SK-N-SH (cell line): ENCODE measurements around the gene C11orf98. TPM values are rescaled to one million over a fixed set of nuclear protein-coding genes. Genes with fewer than 3 reads are reported as not detected.

ENCODE experiments used
- CTCF ChIA-PET: fragments of 300-600, 350-600 bp; formaldehyde crosslinking; extraction: SDS; loops from one replicate; lab custom pipeline; 2021; lab: Yijun Ruan, JAX
- POLR2A ChIA-PET: fragments of 350-600 bp; sonication (Branson Sonifier 250); formaldehyde crosslinking; extraction: SDS; loops from one replicate; lab custom pipeline; 2020; ENCODE audit warnings: antibody characterized with exemption, inconsistent platforms; lab: Yijun Ruan, JAX
- DNase-seq: peaks from one replicate; pipeline ENCODE4 v3.0.0; 2012
- H2AFZ ChIP-seq: fragments of 200-600 bp; sonication (generic); 2 replicates; pipeline ENCODE4 v1.8.1; 2016; ENCODE audit warnings: antibody characterized with exemption, mild to moderate bottlenecking, low read depth
- H3F3A ChIP-seq: fragments of 200-600 bp; sonication (generic); replicated peaks from 2 replicates; pipeline ENCODE3; 2016; ENCODE audit warnings: antibody characterized with exemption, mild to moderate bottlenecking; ENCODE audit not compliant: insufficient read depth
- H3K27ac ChIP-seq, 2 experiments: fragments of 200-500 bp in 1 of 2; fragments of 200-600 bp in 1 of 2; sonication (Bioruptor generic) in 1 of 2; sonication (generic), shearing (Covaris generic) in 1 of 2; 2 replicates each; pipeline versions ENCODE4 v1.5.1 to v1.6.1; 2014 to 2016; ENCODE audit warnings: low read depth in 2 of 2, inconsistent platforms in 1 of 2, low read length in 1 of 2, mild to moderate bottlenecking in 1 of 2, mixed read lengths in 1 of 2
- H3K27me3 ChIP-seq: fragments of 200-600 bp; sonication (generic), shearing (Covaris generic); 2 replicates; pipeline ENCODE4 v1.6.1; 2016; ENCODE audit warnings: mixed run types; ENCODE audit not compliant: insufficient read depth
- H3K36me3 ChIP-seq, 2 experiments: fragments of 200-500 bp in 1 of 2; fragments of 200-600 bp in 1 of 2; sonication (Bioruptor generic) in 1 of 2; sonication (generic) in 1 of 2; replicated peaks in 1 of 2; 2 replicates each; pipeline versions ENCODE3 to v1.5.1; 2014 to 2016; ENCODE audit warnings: low read length in 1 of 2, mild to moderate bottlenecking in 1 of 2; ENCODE audit not compliant: insufficient read depth in 2 of 2, control insufficient read depth in 1 of 2
- H3K4me1 ChIP-seq, 2 experiments: fragments of 200-500 bp in 1 of 2; fragments of 200-600 bp in 1 of 2; sonication (Bioruptor generic) in 1 of 2; sonication (generic), shearing (Covaris generic) in 1 of 2; 2 replicates each; pipeline versions ENCODE4 v1.5.1 to v1.6.1; 2014 to 2016; ENCODE audit warnings: low read depth in 1 of 2, low read length in 1 of 2, mixed run types in 1 of 2; ENCODE audit not compliant: insufficient read depth in 2 of 2, control insufficient read depth in 1 of 2
- H3K4me2 ChIP-seq: fragments of 200-600 bp; sonication (generic), shearing (Covaris generic); 2 replicates; pipeline ENCODE4 v1.6.1; 2017; ENCODE audit warnings: mixed run types
- H3K4me3 ChIP-seq, 2 experiments: fragments of 200-500 bp in 1 of 2; fragments of 200-600 bp in 1 of 2; sonication (Bioruptor generic) in 1 of 2; sonication (generic), shearing (Covaris generic) in 1 of 2; 2 replicates each; pipeline versions ENCODE4 v1.5.1 to v1.8.1; 2014 to 2016; ENCODE audit warnings: low read depth in 2 of 2, inconsistent platforms in 1 of 2, low read length in 1 of 2, mild to moderate bottlenecking in 1 of 2, mixed read lengths in 1 of 2, moderate library complexity in 1 of 2
- H3K79me2 ChIP-seq: fragments of 200-600 bp; sonication (generic); 2 replicates; pipeline ENCODE4 v1.8.1; 2017; ENCODE audit warnings: mild to moderate bottlenecking; ENCODE audit not compliant: insufficient read depth
- H3K9ac ChIP-seq: fragments of 200-600 bp; sonication (generic); 2 replicates; pipeline ENCODE4 v1.6.1; 2017; ENCODE audit warnings: mixed run types
- H3K9me2 ChIP-seq: fragments of 200-600 bp; sonication (generic); 2 replicates; pipeline ENCODE4 v1.6.1; 2017; ENCODE audit warnings: mixed run types
- H3K9me3 ChIP-seq: fragments of 200-600 bp; sonication (generic); 2 replicates; pipeline ENCODE4 v1.6.1; 2017; ENCODE audit warnings: mixed run types, mild to moderate bottlenecking, moderate library complexity
- H4K20me1 ChIP-seq: fragments of 200-600 bp; sonication (generic); 2 replicates; pipeline ENCODE4 v1.6.1; 2017; ENCODE audit warnings: mild to moderate bottlenecking, mixed run types; ENCODE audit not compliant: insufficient read depth
- FOXJ3 ChIP-seq: sonication (generic); formaldehyde crosslinking; IDR thresholded peaks from 2 replicates; pipeline ENCODE4 v1.5.1; 2020; ENCODE audit warnings: mild to moderate bottlenecking, missing genetic modification reagents
- FOXM1 ChIP-seq: IDR thresholded peaks from 2 replicates; pipeline ENCODE4 v1.4.0; 2012; ENCODE audit warnings: low read depth, mild to moderate bottlenecking
- GABPA ChIP-seq: IDR thresholded peaks from 2 replicates; pipeline ENCODE4 v1.4.0; 2012; ENCODE audit warnings: low read depth, mild to moderate bottlenecking
- IRF3 ChIP-seq: fragments of 150-350 bp; IDR thresholded peaks from 2 replicates; pipeline ENCODE4 v1.6.1; 2016; ENCODE audit warnings: mild to moderate bottlenecking, low read depth, low read length
- MEF2A ChIP-seq: IDR thresholded peaks from 2 replicates; pipeline ENCODE4 v1.4.0; 2012; ENCODE audit warnings: low read depth, borderline replicate concordance
- NFIC ChIP-seq: IDR thresholded peaks from 2 replicates; pipeline ENCODE4 v1.4.0; 2012; ENCODE audit warnings: borderline replicate concordance
- NRF1 ChIP-seq: IDR thresholded peaks from 2 replicates; pipeline ENCODE4 v1.6.1; 2012; ENCODE audit warnings: low read depth, mild to moderate bottlenecking, low read length
- RAD21 ChIP-seq: IDR thresholded peaks from 2 replicates; pipeline ENCODE4 v1.6.1; 2012; ENCODE audit warnings: mild to moderate bottlenecking, low read length
- REST ChIP-seq: IDR thresholded peaks from 2 replicates; pipeline ENCODE4 v1.6.1; 2012; ENCODE audit warnings: mild to moderate bottlenecking, low read depth, low read length, moderate library complexity
- RFX5 ChIP-seq: IDR thresholded peaks from 2 replicates; pipeline ENCODE4 v1.6.1; 2012; ENCODE audit warnings: mild to moderate bottlenecking, improper control_type of control experiment, low read length
- RXRA ChIP-seq: IDR thresholded peaks from 2 replicates; pipeline ENCODE4 v1.4.0; 2012; ENCODE audit warnings: low read depth, mild to moderate bottlenecking, borderline replicate concordance
- SIN3A ChIP-seq: IDR thresholded peaks from 2 replicates; pipeline ENCODE4 v1.6.1; 2012; ENCODE audit warnings: low read depth, mild to moderate bottlenecking, low read length, moderate library complexity, borderline replicate concordance
- SMC3 ChIP-seq: IDR thresholded peaks from 2 replicates; pipeline ENCODE4 v1.6.1; 2012; ENCODE audit warnings: low read depth, low read length, improper control_type of control experiment
- TAF1 ChIP-seq: IDR thresholded peaks from 2 replicates; pipeline ENCODE4 v1.6.1; 2012; ENCODE audit warnings: low read depth, mild to moderate bottlenecking, low read length, moderate library complexity, borderline replicate concordance
- USF1 ChIP-seq: IDR thresholded peaks from 2 replicates; pipeline ENCODE4 v1.4.0; 2012; ENCODE audit warnings: low read depth, borderline replicate concordance
- USF2 ChIP-seq: fragments of 150-350 bp; IDR thresholded peaks from 2 replicates; pipeline ENCODE4 v1.6.1; 2017; ENCODE audit warnings: antibody characterized with exemption, low read length, low read depth, borderline replicate concordance
- ZBTB33 ChIP-seq: IDR thresholded peaks from 2 replicates; pipeline ENCODE4 v1.4.0; 2012; ENCODE audit warnings: low read depth, borderline replicate concordance
- WGBS: methylation state at CpG from one replicate; pipeline ENCODE4 v1.1.6; 2017; ENCODE audit warnings: low lambda C conversion rate; 5-methylcytosine and 5-hydroxymethylcytosine counted together
- polyA plus RNA-seq, 3 experiments: library from polyadenylated mRNA; depleted of rRNA; stranded (reverse); fragments of >200 nt; gene quantifications; 2 replicates each; pipeline ENCODE4 v1.2.3, GENCODE V29; 2012

The C11orf98 gene
- polyA plus RNA-seq, 1 of the 3 experiments (the other 2 are of a cell fraction), result 126 TPM

GRCh38 chr11:62682518-62682917, 17.5 kb upstream of the C11orf98 start:
- no peak overlapping the region for H3K4me3 ChIP-seq

GRCh38 chr11:62680825-62681240, 15.8 kb upstream of the C11orf98 start:
- 52% methylated on average over 4 of the region's 4 CpGs for WGBS
- Histone ChIP-seq H3K79me2 (peaks cover 32% of the 10 kb centered on the region), H3K4me2 (no peak overlapping the region), H3F3A (peaks cover 30% of the 10 kb centered on the region), H3K9ac (no peak overlapping the region), H3K9me3 (no peaks in the 10 kb centered on the region), H3K9me2 (no peaks in the 10 kb centered on the region), H2AFZ (peak overlapping the region; percentile 79), H3K4me3 (no peak overlapping the region), H3K36me3 (peaks cover 17 to 19% of the 10 kb centered on the region in 2 experiments), H3K27me3 (no peaks in the 10 kb centered on the region), H3K4me1 (peaks cover 11 to 15% of the 10 kb centered on the region in 2 experiments; a peak in 3 of 4 replicates), H4K20me1 (no peaks in the 10 kb centered on the region), H3K27ac (peak overlapping the region; percentile 18 to 52; a peak in 2 of 4 replicates)
- DNase-seq, result peak; percentile 71
- POLR2A ChIA-PET, result interaction anchor here (0.6 to 2.0 kb wide), 8 partner anchors 9 to 160 kb away, joined by 3 to 11 read pairs (median 4); partner anchors contain the start of genes C11orf98, CSKMT, LBHD1 and UQCC3
- CTCF ChIA-PET, result interaction anchor here (0.6 to 3.7 kb wide), 26 partner anchors 8 to 301 kb away, joined by 3 to 31 read pairs (median 4); partner anchors contain the start of genes B3GAT3, C11orf98, CSKMT and EML3
- TF ChIP-seq USF2, result no peak
- peak; percentile 50 for TF ChIP-seq SMC3
- no peak for TF ChIP-seq SIN3A
- TF ChIP-seq GABPA, result no peak
- no peak for TF ChIP-seq TAF1
- no peak for TF ChIP-seq RFX5
- peak; percentile 74 for TF ChIP-seq RAD21
- no peak for TF ChIP-seq IRF3
- TF ChIP-seq REST, result no peak
- TF ChIP-seq FOXJ3, result no peak
- no peak for TF ChIP-seq ZBTB33
- no peak for TF ChIP-seq MEF2A
- no peak for TF ChIP-seq RXRA
- no peak for TF ChIP-seq NFIC

More at GRCh38 chr11:62682518-62682917, 17.5 kb upstream of the C11orf98 start:
- H3K9me3 ChIP-seq, result no peaks in the 10 kb centered on the region
- H3F3A ChIP-seq, result peaks cover 23% of the 10 kb centered on the region
- peaks cover 16% of the 10 kb centered on the region for H3K79me2 ChIP-seq
- H3K27ac ChIP-seq, result no peak overlapping the region
- no peaks in the 10 kb centered on the region for H4K20me1 ChIP-seq
- ChIA-PET POLR2A (no interaction called here), CTCF (no interaction called here)
- H2AFZ ChIP-seq, result no peak overlapping the region
- 93% methylated on average over 7 of the region's 7 CpGs for WGBS
- H3K9ac ChIP-seq, result no peak overlapping the region
- peaks cover 6 to 8% of the 10 kb centered on the region in 2 experiments; a peak in 3 of 4 replicates for H3K4me1 ChIP-seq
- H3K36me3 ChIP-seq, result peaks cover 4 to 5% of the 10 kb centered on the region in 2 experiments
- no peak for DNase-seq
- no peak for TF ChIP-seq FOXM1
- no peak for TF ChIP-seq USF1
- no peak for TF ChIP-seq NRF1
- no peaks in the 10 kb centered on the region for H3K9me2 ChIP-seq
- H3K27me3 ChIP-seq, result no peaks in the 10 kb centered on the region
- no peak overlapping the region for H3K4me2 ChIP-seq
